Measurements from ENCODE around the gene ZNF81.
A peak's percentile ranks its signal among the peaks of the same experiment; 100 is the strongest.
"Not testable (repeated sequence)": the region's sequence is repeated elsewhere in the genome, so short reads cannot be mapped to it uniquely, and the experiment has no call there.

ZNF81 gene

DNA sequence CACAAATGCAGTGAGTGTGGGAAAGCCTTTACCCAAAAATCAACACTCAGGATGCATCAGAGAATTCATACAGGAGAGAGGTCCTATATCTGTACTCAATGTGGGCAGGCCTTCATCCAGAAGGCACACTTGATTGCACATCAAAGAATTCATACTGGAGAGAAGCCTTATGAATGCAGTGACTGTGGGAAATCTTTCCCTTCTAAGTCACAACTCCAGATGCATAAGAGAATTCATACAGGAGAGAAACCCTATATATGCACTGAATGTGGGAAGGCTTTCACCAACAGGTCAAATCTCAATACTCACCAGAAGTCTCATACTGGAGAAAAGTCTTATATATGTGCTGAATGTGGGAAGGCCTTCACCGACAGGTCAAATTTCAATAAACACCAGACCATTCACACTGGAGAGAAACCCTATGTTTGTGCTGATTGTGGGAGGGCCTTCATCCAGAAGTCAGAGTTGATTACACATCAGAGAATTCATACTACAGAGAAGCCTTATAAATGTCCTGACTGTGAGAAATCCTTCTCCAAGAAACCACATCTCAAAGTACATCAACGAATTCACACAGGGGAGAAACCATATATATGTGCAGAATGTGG is 79.3 kb downstream of the ZNF81 start:
- Histone ChIP-seq H3K36me3 (ENCODE audit: control insufficient read depth in 4 of 4, insufficient read depth in 4 of 4, low read length in 3 of 4) (peaks cover 0 to 21% (median under 1%) of the 10 kb centered on the region in 4 experiments), H3K27ac (ENCODE audit: insufficient read depth in 1 of 2, low read depth in 1 of 2, low read length in 2 of 2, poor library complexity in 1 of 2, severe bottlenecking in 2 of 2) (no peak overlapping the region), H3K4me1 (ENCODE audit: control extremely low read depth in 1 of 4, control insufficient read depth in 4 of 4, insufficient read depth in 4 of 4, low read length in 3 of 4) (no peaks in the 10 kb centered on the region), H3K4me3 (ENCODE audit: control insufficient read depth in 1 of 7, extremely low read depth in 1 of 7, insufficient read depth in 4 of 7, low read depth in 2 of 7, low read length in 6 of 7) (no peak overlapping the region), H3K9me3 (ENCODE audit: control extremely low read depth in 1 of 5, control insufficient read depth in 4 of 5, insufficient read depth in 2 of 5, low read depth in 1 of 5, low read length in 4 of 5) (peaks cover 3 to 34% (median 21%) of the 10 kb centered on the region in 5 experiments), H3K27me3 (replicated peaks in 2 of 5; ENCODE audit: control insufficient read depth in 4 of 5, insufficient read depth in 5 of 5, low read length in 4 of 5) (no peaks in the 10 kb centered on the region)
- ChIA-PET POLR2A (no interaction called here), CTCF (no interaction called here)
- WGBS (ENCODE audit: insufficient coverage): no CpG with 5 or more reads among the region's 2 CpGs
- no peak for DNase-seq

DNA sequence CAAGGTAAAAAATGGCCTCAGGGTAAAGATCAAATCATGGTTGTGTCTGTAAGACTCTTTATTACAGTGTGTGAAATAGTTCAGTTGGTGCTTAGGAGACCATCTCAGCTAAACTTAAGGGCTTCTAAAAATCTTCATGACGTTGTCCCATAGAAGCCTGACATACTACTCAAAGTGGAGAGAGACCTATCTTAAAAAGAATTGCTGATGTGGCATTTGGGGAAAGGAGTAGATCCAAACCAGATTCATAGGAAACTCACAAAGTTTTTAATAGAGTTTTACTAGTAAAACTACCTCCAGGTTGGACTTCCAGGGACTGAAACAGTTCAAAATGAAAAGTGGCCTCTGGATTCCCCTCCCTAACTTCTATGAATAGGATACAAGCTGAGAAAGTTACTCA is 81.6 kb downstream of the ZNF81 start:
- peaks cover 3 to 27% (median 21%) of the 10 kb centered on the region in 5 experiments for H3K9me3 ChIP-seq (ENCODE audit: control extremely low read depth in 1 of 5, control insufficient read depth in 4 of 5, insufficient read depth in 2 of 5, low read depth in 1 of 5, low read length in 4 of 5)
- no peaks in the 10 kb centered on the region for H3K27me3 ChIP-seq (replicated peaks in 2 of 5; ENCODE audit: control insufficient read depth in 4 of 5, insufficient read depth in 5 of 5, low read length in 4 of 5)
- no peak overlapping the region for H3K27ac ChIP-seq (ENCODE audit: insufficient read depth in 1 of 2, low read depth in 1 of 2, low read length in 2 of 2, poor library complexity in 1 of 2, severe bottlenecking in 2 of 2)
- WGBS (ENCODE audit: insufficient coverage): no CpG with 5 or more reads among the region's 1 CpG
- no peak for DNase-seq
- peaks cover 0 to 21% (median under 1%) of the 10 kb centered on the region in 4 experiments for H3K36me3 ChIP-seq (ENCODE audit: control insufficient read depth in 4 of 4, insufficient read depth in 4 of 4, low read length in 3 of 4)
- no peak overlapping the region for H3K4me3 ChIP-seq (ENCODE audit: control insufficient read depth in 1 of 7, extremely low read depth in 1 of 7, insufficient read depth in 4 of 7, low read depth in 2 of 7, low read length in 6 of 7)
- POLR2A ChIA-PET: no interaction called here
- no peaks in the 10 kb centered on the region for H3K4me1 ChIP-seq (ENCODE audit: control extremely low read depth in 1 of 4, control insufficient read depth in 4 of 4, insufficient read depth in 4 of 4, low read length in 3 of 4)
- CTCF ChIA-PET: no interaction called here

DNA sequence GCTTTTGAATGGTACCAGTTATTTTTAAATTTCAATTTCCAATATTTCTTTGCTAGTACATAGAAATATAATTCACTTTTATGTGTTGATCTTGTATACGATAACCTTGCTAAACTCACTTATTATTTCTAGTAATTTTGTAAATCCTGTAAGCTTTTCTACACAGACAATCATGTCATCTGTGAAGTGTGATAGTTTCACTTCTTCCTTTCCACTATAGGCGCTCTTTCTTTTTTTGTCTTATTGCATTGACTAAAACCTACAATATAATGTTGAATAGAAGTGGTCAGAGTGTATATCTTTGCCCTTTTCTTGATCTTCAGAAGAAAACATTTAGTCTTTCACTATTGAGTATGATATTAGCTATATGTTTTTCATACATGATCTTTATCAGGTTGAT is 90.5 kb downstream of the ZNF81 start:
- Histone ChIP-seq H3K27me3 (replicated peaks in 2 of 5; ENCODE audit: control insufficient read depth in 4 of 5, insufficient read depth in 5 of 5, low read length in 4 of 5) (no peaks in the 10 kb centered on the region), H3K27ac (ENCODE audit: insufficient read depth in 1 of 2, low read depth in 1 of 2, low read length in 2 of 2, poor library complexity in 1 of 2, severe bottlenecking in 2 of 2) (no peak overlapping the region), H3K4me1 (ENCODE audit: control extremely low read depth in 1 of 4, control insufficient read depth in 4 of 4, insufficient read depth in 4 of 4, low read length in 3 of 4) (no peaks in the 10 kb centered on the region), H3K9me3 (ENCODE audit: control extremely low read depth in 1 of 5, control insufficient read depth in 4 of 5, insufficient read depth in 2 of 5, low read depth in 1 of 5, low read length in 4 of 5) (no peaks in the 10 kb centered on the region), H3K36me3 (ENCODE audit: control insufficient read depth in 4 of 4, insufficient read depth in 4 of 4, low read length in 3 of 4) (no peaks in the 10 kb centered on the region), H3K4me3 (ENCODE audit: control insufficient read depth in 1 of 7, extremely low read depth in 1 of 7, insufficient read depth in 4 of 7, low read depth in 2 of 7, low read length in 6 of 7) (no peak overlapping the region)
- DNase-seq: no peak
- CTCF ChIA-PET: no interaction called here
- no CpG with 5 or more reads among the region's 2 CpGs for WGBS (ENCODE audit: insufficient coverage)
- POLR2A ChIA-PET: no interaction called here

DNA sequence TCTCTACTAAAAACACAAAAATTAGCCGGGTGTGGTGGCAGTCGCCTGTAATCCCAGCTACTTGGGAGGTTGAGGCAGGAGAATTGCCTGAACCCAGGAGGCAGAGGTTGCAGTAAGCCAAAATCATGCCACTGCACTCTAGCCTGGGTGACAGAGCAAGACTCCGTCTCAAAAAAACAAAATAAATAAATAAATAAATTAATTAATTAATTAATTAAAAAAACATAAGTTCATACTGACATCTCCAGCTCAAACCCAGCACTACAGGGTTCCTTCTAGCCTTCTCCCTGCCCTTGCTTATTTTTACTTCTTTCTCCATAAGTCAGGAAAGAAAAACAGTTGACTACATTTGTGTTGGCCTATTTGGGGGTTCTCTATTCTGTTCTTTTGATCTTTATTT is 95.3 kb downstream of the ZNF81 start:
- H3K36me3 ChIP-seq (ENCODE audit: control insufficient read depth in 4 of 4, insufficient read depth in 4 of 4, low read length in 3 of 4); H3K4me1 ChIP-seq (ENCODE audit: control extremely low read depth in 1 of 4, control insufficient read depth in 4 of 4, insufficient read depth in 4 of 4, low read length in 3 of 4); H3K27me3 ChIP-seq (replicated peaks in 2 of 5; ENCODE audit: control insufficient read depth in 4 of 5, insufficient read depth in 5 of 5, low read length in 4 of 5); DNase-seq; H3K27ac ChIP-seq (ENCODE audit: insufficient read depth in 1 of 2, low read depth in 1 of 2, low read length in 2 of 2, poor library complexity in 1 of 2, severe bottlenecking in 2 of 2); H3K9me3 ChIP-seq (ENCODE audit: control extremely low read depth in 1 of 5, control insufficient read depth in 4 of 5, insufficient read depth in 2 of 5, low read depth in 1 of 5, low read length in 4 of 5); POLR2A ChIA-PET; H3K4me3 ChIP-seq (ENCODE audit: control insufficient read depth in 1 of 7, extremely low read depth in 1 of 7, insufficient read depth in 4 of 7, low read depth in 2 of 7, low read length in 6 of 7): not testable (repeated sequence)
- CTCF ChIA-PET: interaction anchor here (1.3 kb wide), 2 partner anchors 10 to 78 kb away, joined by 4 read pairs; no protein-coding TSS in a partner anchor
- WGBS (ENCODE audit: insufficient coverage): 80% methylated on average over 1 of the region's 3 CpGs

DNA sequence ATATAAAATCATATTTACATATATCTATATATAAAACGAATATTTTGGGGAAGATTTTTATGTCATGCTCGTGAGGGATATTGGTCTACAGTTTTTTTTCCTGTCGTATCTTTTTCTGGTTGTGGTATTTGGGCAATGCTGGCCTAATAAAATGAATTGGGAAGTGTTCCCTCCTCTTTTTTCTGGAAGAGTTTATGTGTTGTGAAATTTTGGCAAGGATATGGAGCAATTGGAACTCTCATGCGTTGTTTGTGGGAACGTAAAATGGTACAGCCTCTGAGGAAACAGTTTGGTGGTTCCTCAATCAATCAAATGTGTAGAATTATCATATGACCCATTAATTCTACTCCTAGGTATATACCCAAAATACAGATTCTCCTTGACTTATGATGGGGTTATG is 97.2 kb downstream of the ZNF81 start:
- H3K4me3 ChIP-seq (ENCODE audit: control insufficient read depth in 1 of 7, extremely low read depth in 1 of 7, insufficient read depth in 4 of 7, low read depth in 2 of 7, low read length in 6 of 7): no peak overlapping the region
- no peak for DNase-seq
- WGBS (ENCODE audit: insufficient coverage): no CpG with 5 or more reads among the region's 5 CpGs

DNA sequence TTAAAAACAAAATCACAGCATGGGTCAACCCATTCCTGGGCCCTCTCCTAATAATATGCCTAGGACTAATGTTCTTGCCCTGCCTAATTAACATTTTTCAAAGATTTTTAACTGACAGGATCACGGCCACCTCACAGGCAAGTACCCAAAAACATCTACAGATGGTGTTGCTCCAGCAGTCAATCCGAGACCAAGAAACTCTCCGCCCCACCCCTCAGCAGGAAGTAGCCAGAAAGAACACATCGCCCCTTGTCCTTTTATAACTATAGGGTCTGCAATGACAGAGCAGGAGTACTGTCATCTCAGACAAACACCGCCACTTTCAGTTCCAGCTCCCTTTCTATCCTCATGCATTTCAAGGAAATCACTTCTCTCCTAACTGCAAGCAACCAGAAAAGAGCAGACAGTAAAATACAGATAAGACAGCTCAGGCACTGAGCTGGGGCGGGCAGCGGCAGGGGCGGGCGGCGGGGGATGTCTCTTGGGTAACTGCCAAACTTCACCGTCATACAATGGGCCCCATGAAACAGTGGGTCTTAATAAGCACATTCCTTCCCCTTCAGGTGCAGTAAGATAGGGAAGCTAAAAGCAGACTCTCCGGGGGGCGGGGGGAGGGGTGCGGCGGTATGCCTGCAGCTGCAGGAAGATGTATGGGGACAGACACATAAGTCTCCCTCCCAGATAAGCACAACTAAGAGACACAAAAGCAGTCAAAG is 99.7 kb downstream of the ZNF81 start:
- H3K27ac ChIP-seq (ENCODE audit: insufficient read depth in 1 of 2, low read depth in 1 of 2, low read length in 2 of 2, poor library complexity in 1 of 2, severe bottlenecking in 2 of 2): peak overlapping the region in 1 of 2 experiments; percentile 64
- peak; percentile 69 to 93 (median 88) for DNase-seq
- no peaks in the 10 kb centered on the region for H3K36me3 ChIP-seq (ENCODE audit: control insufficient read depth in 4 of 4, insufficient read depth in 4 of 4, low read length in 3 of 4)
- H3K27me3 ChIP-seq (replicated peaks in 2 of 5; ENCODE audit: control insufficient read depth in 4 of 5, insufficient read depth in 5 of 5, low read length in 4 of 5): no peaks in the 10 kb centered on the region
- 28% methylated on average over 6 of the region's 15 CpGs for WGBS (ENCODE audit: insufficient coverage)
- ChIA-PET CTCF (interaction anchor here (1.3 to 1.9 kb wide), 4 partner anchors 16 to 100 kb away, joined by 3 to 8 read pairs (median 6); no protein-coding TSS in a partner anchor), POLR2A (no interaction called here)
- H3K4me3 ChIP-seq (ENCODE audit: control insufficient read depth in 1 of 7, extremely low read depth in 1 of 7, insufficient read depth in 4 of 7, low read depth in 2 of 7, low read length in 6 of 7): peak overlapping the region in 6 of 7 experiments; percentile 47 to 74 (median 52)
- H3K4me1 ChIP-seq (ENCODE audit: control extremely low read depth in 1 of 4, control insufficient read depth in 4 of 4, insufficient read depth in 4 of 4, low read length in 3 of 4): peaks cover 0 to 6% (median 0%) of the 10 kb centered on the region in 4 experiments
- peaks cover 0 to 5% (median 0%) of the 10 kb centered on the region in 5 experiments for H3K9me3 ChIP-seq (ENCODE audit: control extremely low read depth in 1 of 5, control insufficient read depth in 4 of 5, insufficient read depth in 2 of 5, low read depth in 1 of 5, low read length in 4 of 5)

More for the DNA sequence above, 97.2 kb downstream of the ZNF81 start:
- no peaks in the 10 kb centered on the region for H3K36me3 ChIP-seq (ENCODE audit: control insufficient read depth in 4 of 4, insufficient read depth in 4 of 4, low read length in 3 of 4)
- peaks cover 0 to 5% (median 0%) of the 10 kb centered on the region in 5 experiments for H3K9me3 ChIP-seq (ENCODE audit: control extremely low read depth in 1 of 5, control insufficient read depth in 4 of 5, insufficient read depth in 2 of 5, low read depth in 1 of 5, low read length in 4 of 5)
- no peak overlapping the region for H3K27ac ChIP-seq (ENCODE audit: insufficient read depth in 1 of 2, low read depth in 1 of 2, low read length in 2 of 2, poor library complexity in 1 of 2, severe bottlenecking in 2 of 2)
- ChIA-PET CTCF (no interaction called here), POLR2A (no interaction called here)
- H3K27me3 ChIP-seq (replicated peaks in 2 of 5; ENCODE audit: control insufficient read depth in 4 of 5, insufficient read depth in 5 of 5, low read length in 4 of 5): no peaks in the 10 kb centered on the region
- peaks cover 0 to 6% (median 0%) of the 10 kb centered on the region in 4 experiments for H3K4me1 ChIP-seq (ENCODE audit: control extremely low read depth in 1 of 4, control insufficient read depth in 4 of 4, insufficient read depth in 4 of 4, low read length in 3 of 4)

DNA sequence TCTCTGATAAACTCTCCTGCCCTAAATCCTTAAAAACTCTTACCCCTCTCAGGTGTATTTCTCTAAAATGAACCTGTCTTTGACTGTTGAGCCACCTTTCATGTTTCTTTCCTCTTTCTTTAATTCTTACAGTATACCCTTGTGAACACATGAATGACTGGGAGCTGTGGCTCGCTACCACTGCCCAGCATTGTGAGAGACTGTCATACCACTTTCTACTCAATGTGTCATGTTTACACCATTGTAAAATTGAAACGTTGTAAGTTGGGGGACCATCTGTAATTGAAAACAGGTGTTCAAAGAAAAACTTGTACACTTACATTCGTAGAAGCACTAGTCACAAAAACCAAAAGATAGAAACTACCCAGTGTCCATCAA is 100.2 kb downstream of the ZNF81 start:
- Histone ChIP-seq H3K27me3 (replicated peaks in 2 of 5; ENCODE audit: control insufficient read depth in 4 of 5, insufficient read depth in 5 of 5, low read length in 4 of 5) (no peaks in the 10 kb centered on the region), H3K36me3 (ENCODE audit: control insufficient read depth in 4 of 4, insufficient read depth in 4 of 4, low read length in 3 of 4) (no peaks in the 10 kb centered on the region), H3K9me3 (ENCODE audit: control extremely low read depth in 1 of 5, control insufficient read depth in 4 of 5, insufficient read depth in 2 of 5, low read depth in 1 of 5, low read length in 4 of 5) (peaks cover 0 to 5% (median 0%) of the 10 kb centered on the region in 5 experiments), H3K27ac (ENCODE audit: insufficient read depth in 1 of 2, low read depth in 1 of 2, low read length in 2 of 2, poor library complexity in 1 of 2, severe bottlenecking in 2 of 2) (no peak overlapping the region), H3K4me3 (ENCODE audit: control insufficient read depth in 1 of 7, extremely low read depth in 1 of 7, insufficient read depth in 4 of 7, low read depth in 2 of 7, low read length in 6 of 7) (peak overlapping the region in 4 of 7 experiments; percentile 50 to 74 (median 52)), H3K4me1 (ENCODE audit: control extremely low read depth in 1 of 4, control insufficient read depth in 4 of 4, insufficient read depth in 4 of 4, low read length in 3 of 4) (peaks cover 0 to 6% (median 0%) of the 10 kb centered on the region in 4 experiments)
- WGBS (ENCODE audit: insufficient coverage): no CpG with 5 or more reads among the region's 3 CpGs
- ChIA-PET CTCF (interaction anchor here (1.9 kb wide), 2 partner anchors 16 to 90 kb away, joined by 5 to 6 read pairs; no protein-coding TSS in a partner anchor), POLR2A (no interaction called here)
- DNase-seq: peak in 2 of 3 donors; percentile 31 to 42

Data from common myeloid progenitor, CD34-positive (primary cell).